CD14-positive monocyte (primary cell): Measurements from ENCODE around the gene RIPOR3. TPM values are rescaled to one million over a fixed set of nuclear protein-coding genes. Genes with fewer than 3 reads are reported as not detected.

Source experiments
- DNase-seq, 3 donors: peaks; one replicate each; pipeline ENCODE4 v3.0.0-alpha.2; 2011 to 2022
- H2AFZ ChIP-seq: 2 replicates; pipeline ENCODE4 v1.6.0; 2012; ENCODE audit warnings: mild to moderate bottlenecking, low read depth, low read length, inconsistent platforms; ENCODE audit not compliant: insufficient read depth, poor library complexity, severe bottlenecking
- H3K27ac ChIP-seq, 2 donors: 1 replicate in 1 of 2; 2 replicates in 1 of 2; pipeline ENCODE4 v1.5.1; 2012 to 2013; ENCODE audit warnings: low read length in 2 of 2, control low read depth in 1 of 2, inconsistent platforms in 1 of 2, low read depth in 1 of 2, mild to moderate bottlenecking in 1 of 2
- H3K27me3 ChIP-seq, 2 donors: one replicate each; pipeline versions ENCODE4 v1.6.0 to v1.6.1; 2011 to 2013; ENCODE audit warnings: low read length in 2 of 2; ENCODE audit not compliant: control insufficient read depth in 2 of 2, insufficient read depth in 2 of 2
- H3K36me3 ChIP-seq, 2 donors: replicated peaks in 1 of 2; 1 replicate in 1 of 2; 2 replicates in 1 of 2; pipeline versions ENCODE4 v1.5.1 to v1.6.1; 2012 to 2013; ENCODE audit warnings: low read length in 2 of 2, control low read depth in 1 of 2, inconsistent platforms in 1 of 2, mild to moderate bottlenecking in 1 of 2; ENCODE audit not compliant: insufficient read depth in 2 of 2, control insufficient read depth in 1 of 2
- H3K4me1 ChIP-seq, 2 donors: 1 replicate in 1 of 2; 2 replicates in 1 of 2; pipeline versions ENCODE4 v1.5.1 to v1.6.1; 2012 to 2013; ENCODE audit warnings: low read length in 2 of 2, control low read depth in 1 of 2, inconsistent platforms in 1 of 2, mild to moderate bottlenecking in 1 of 2, moderate library complexity in 1 of 2; ENCODE audit not compliant: insufficient read depth in 2 of 2, control insufficient read depth in 1 of 2
- H3K4me2 ChIP-seq: replicated peaks from 2 replicates; pipeline ENCODE3; 2012; ENCODE audit warnings: low read length, moderate library complexity, mild to moderate bottlenecking; ENCODE audit not compliant: poor library complexity, severe bottlenecking; ENCODE audit errors: extremely low read depth
- H3K4me3 ChIP-seq, 3 experiments: fragments of 200-600 bp in 1 of 3; sonication (generic) in 1 of 3; replicated peaks in 1 of 3; 1 replicate in 2 of 3; 2 replicates in 1 of 3; pipeline ENCODE4 v1.5.1; 2011 to 2013; ENCODE audit warnings: low read length in 3 of 3, mild to moderate bottlenecking in 3 of 3, control low read depth in 2 of 3, low read depth in 2 of 3, inconsistent platforms in 1 of 3, moderate library complexity in 1 of 3
- H3K79me2 ChIP-seq: 2 replicates; pipeline ENCODE4 v1.6.0; 2012; ENCODE audit warnings: mild to moderate bottlenecking, control low read depth, inconsistent platforms, low read length, moderate library complexity; ENCODE audit not compliant: insufficient read depth
- H3K9ac ChIP-seq: 2 replicates; pipeline ENCODE4 v1.6.0; 2017; ENCODE audit warnings: low read length, mild to moderate bottlenecking; ENCODE audit not compliant: insufficient read depth, poor library complexity, severe bottlenecking
- H3K9me3 ChIP-seq, 2 donors: replicated peaks in 1 of 2; 1 replicate in 1 of 2; 2 replicates in 1 of 2; pipeline versions ENCODE4 v1.5.1 to v1.6.1; 2012 to 2013; ENCODE audit warnings: low read length in 2 of 2, control low read depth in 1 of 2; ENCODE audit not compliant: control insufficient read depth in 1 of 2, insufficient read depth in 1 of 2
- H4K20me1 ChIP-seq: 2 replicates; pipeline ENCODE4 v1.6.0; 2012; ENCODE audit warnings: mild to moderate bottlenecking, low read length, control low read depth, moderate library complexity; ENCODE audit not compliant: insufficient read depth
- H3K27ac Mint-ChIP-seq, 7 donors: one replicate each; pipeline ENCODE4 v1.8.0; 2020; ENCODE audit warnings: mild to moderate bottlenecking in 7 of 7, mixed read lengths in 7 of 7, moderate library complexity in 6 of 7, inconsistent platforms in 2 of 7
- H3K27me3 Mint-ChIP-seq, 3 donors: one replicate each; pipeline ENCODE4 v1.8.0; 2021 to 2022; ENCODE audit warnings: low read depth in 3 of 3, mild to moderate bottlenecking in 3 of 3, mixed read lengths in 3 of 3, moderate library complexity in 3 of 3, inconsistent platforms in 1 of 3
- H3K36me3 Mint-ChIP-seq, 2 donors: one replicate each; pipeline ENCODE4 v1.8.0; 2020; ENCODE audit warnings: mixed read lengths in 2 of 2, inconsistent platforms in 1 of 2, mild to moderate bottlenecking in 1 of 2
- H3K4me1 Mint-ChIP-seq: one replicate; pipeline ENCODE4 v1.8.0; 2020; ENCODE audit warnings: mild to moderate bottlenecking, mixed read lengths
- H3K4me3 Mint-ChIP-seq, 2 donors: one replicate each; pipeline ENCODE4 v1.8.0; 2020; ENCODE audit warnings: mild to moderate bottlenecking in 2 of 2, mixed read lengths in 2 of 2, moderate library complexity in 1 of 2
- H3K9me3 Mint-ChIP-seq, 7 donors: one replicate each; pipeline ENCODE4 v1.8.0; 2020 to 2022; ENCODE audit warnings: mixed read lengths in 7 of 7, mild to moderate bottlenecking in 6 of 7, moderate library complexity in 6 of 7, inconsistent platforms in 2 of 7
- WGBS: methylation state at CpG from one replicate; pipeline ENCODE4 v1.1.5; 2013; ENCODE audit warnings: missing lambda C conversion rate; ENCODE audit not compliant: insufficient coverage; 5-methylcytosine and 5-hydroxymethylcytosine counted together
- intact Hi-C, 2 donors: fragments of 100-400 bp; cut with micrococcal nuclease; formaldehyde crosslinking; loops; one replicate each; pipeline versions ENCODE4 v1.15.0 to v1.15.1; 2023
- polyA plus RNA-seq, 3 donors: library from polyadenylated mRNA; depleted of rRNA in 1 of 3; unstranded in 2 of 3; stranded (reverse) in 1 of 3; fragments of 300-500 nt in 2 of 3; fragments of >200 nt in 1 of 3; fragmentation: Illumina TruSeq in 2 of 3; gene quantifications; 1 replicate in 2 of 3; 2 replicates in 1 of 3; pipeline ENCODE4 v1.2.3, GENCODE V29; 2012 to 2021
- TF ChIP-seq, protein P1 (sequence below): fragments of 200-600 bp; IDR thresholded peaks from one replicate; pipeline ENCODE4 v1.8.0; 2022; ENCODE audit warnings: antibody characterized with exemption, mild to moderate bottlenecking

The RIPOR3 gene
- polyA plus RNA-seq, 3 donors: not detected

DNA sequence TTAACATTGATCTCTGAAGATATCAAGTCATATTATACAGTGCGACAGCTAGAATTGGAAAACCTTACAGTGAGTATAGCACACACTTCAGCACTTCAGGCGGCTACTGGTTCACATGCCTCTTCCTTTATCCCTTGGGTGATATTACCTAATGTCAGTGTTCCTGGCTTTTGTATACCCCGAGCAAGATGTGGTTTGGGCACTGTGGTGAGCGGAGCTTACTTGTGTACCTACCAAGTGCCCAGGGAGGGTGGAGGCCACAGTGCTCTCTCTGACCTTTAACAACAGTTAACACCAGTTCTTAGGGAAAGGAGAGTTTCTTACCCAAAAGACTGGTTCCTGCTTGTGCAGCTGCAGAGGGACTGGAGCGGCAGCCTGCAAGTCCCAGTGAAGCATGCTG is 116.8 kb downstream of the RIPOR3 start:
- H3K36me3 ChIP-seq: peaks cover 59 to 93% of the 10 kb centered on the region in 2 donors
- peaks cover 0 to 6% of the 10 kb centered on the region in 2 donors for H3K4me1 ChIP-seq
- no peak overlapping the region for H3K4me3 ChIP-seq
- no peak for DNase-seq
- peaks cover 79% of the 10 kb centered on the region for H4K20me1 ChIP-seq
- H3K27ac ChIP-seq: peak overlapping the region in 1 of 2 donors; percentile 28
- no peak overlapping the region for H3K4me3 Mint-ChIP-seq
- peak overlapping the region in 2 of 7 donors; percentile 42 to 49 for H3K27ac Mint-ChIP-seq
- H3K36me3 Mint-ChIP-seq: peaks cover 81 to 95% of the 10 kb centered on the region in 2 donors
- peaks cover 27% of the 10 kb centered on the region for H3K79me2 ChIP-seq
- no peak overlapping the region for H3K4me2 ChIP-seq
- no peaks in the 10 kb centered on the region for H3K9me3 Mint-ChIP-seq
- H3K9ac ChIP-seq: no peak overlapping the region
- 100% methylated on average over 1 of the region's 5 CpGs for WGBS
- H3K4me1 Mint-ChIP-seq: peaks cover 26% of the 10 kb centered on the region
- H2AFZ ChIP-seq: no peak overlapping the region
- no peaks in the 10 kb centered on the region for H3K27me3 ChIP-seq
- H3K27me3 Mint-ChIP-seq: no peaks in the 10 kb centered on the region
- TF ChIP-seq, protein P1, sequence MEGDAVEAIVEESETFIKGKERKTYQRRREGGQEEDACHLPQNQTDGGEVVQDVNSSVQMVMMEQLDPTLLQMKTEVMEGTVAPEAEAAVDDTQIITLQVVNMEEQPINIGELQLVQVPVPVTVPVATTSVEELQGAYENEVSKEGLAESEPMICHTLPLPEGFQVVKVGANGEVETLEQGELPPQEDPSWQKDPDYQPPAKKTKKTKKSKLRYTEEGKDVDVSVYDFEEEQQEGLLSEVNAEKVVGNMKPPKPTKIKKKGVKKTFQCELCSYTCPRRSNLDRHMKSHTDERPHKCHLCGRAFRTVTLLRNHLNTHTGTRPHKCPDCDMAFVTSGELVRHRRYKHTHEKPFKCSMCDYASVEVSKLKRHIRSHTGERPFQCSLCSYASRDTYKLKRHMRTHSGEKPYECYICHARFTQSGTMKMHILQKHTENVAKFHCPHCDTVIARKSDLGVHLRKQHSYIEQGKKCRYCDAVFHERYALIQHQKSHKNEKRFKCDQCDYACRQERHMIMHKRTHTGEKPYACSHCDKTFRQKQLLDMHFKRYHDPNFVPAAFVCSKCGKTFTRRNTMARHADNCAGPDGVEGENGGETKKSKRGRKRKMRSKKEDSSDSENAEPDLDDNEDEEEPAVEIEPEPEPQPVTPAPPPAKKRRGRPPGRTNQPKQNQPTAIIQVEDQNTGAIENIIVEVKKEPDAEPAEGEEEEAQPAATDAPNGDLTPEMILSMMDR: no peak
- intact Hi-C loops: loop anchor here in 1 of 2 donors (5.0 kb wide), 1 partner anchor 47 kb away; no protein-coding TSS in a partner anchor
- H3K9me3 ChIP-seq: no peaks in the 10 kb centered on the region

DNA sequence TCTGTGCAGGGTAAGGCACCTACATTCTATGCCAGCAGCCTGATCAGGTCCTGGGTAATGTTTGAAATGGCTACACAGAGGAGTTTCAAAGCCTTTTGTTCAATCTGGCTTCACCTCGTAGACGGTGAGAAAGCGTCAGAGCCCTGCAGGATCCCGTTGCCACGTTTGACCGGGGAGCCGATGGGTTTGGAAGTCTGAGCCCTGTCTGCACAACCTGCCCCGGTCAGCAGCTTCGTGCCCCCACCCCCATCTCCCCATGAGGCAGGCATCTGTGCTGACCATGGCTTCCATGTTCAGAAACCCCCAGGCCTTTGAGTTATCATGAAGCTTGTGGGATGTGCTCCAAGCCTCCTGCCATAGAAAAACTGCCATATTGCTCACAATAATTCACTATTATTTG is 117.2 kb downstream of the RIPOR3 start:
- peaks cover 26% of the 10 kb centered on the region for H3K4me1 Mint-ChIP-seq
- H3K9ac ChIP-seq: no peak overlapping the region
- H3K9me3 Mint-ChIP-seq: no peaks in the 10 kb centered on the region
- H3K9me3 ChIP-seq: no peaks in the 10 kb centered on the region
- peaks cover 58 to 93% of the 10 kb centered on the region in 2 donors for H3K36me3 ChIP-seq
- WGBS: 89% methylated on average over 6 of the region's 9 CpGs
- no peak overlapping the region for H3K4me3 ChIP-seq
- H3K36me3 Mint-ChIP-seq: peaks cover 81 to 95% of the 10 kb centered on the region in 2 donors
- H3K27ac ChIP-seq: no peak overlapping the region
- H4K20me1 ChIP-seq: peaks cover 78% of the 10 kb centered on the region
- DNase-seq: no peak
- H3K79me2 ChIP-seq: peaks cover 27% of the 10 kb centered on the region
- H2AFZ ChIP-seq: no peak overlapping the region
- TF ChIP-seq, protein P1: no peak
- intact Hi-C loops: loop anchor here in 1 of 2 donors (5.0 kb wide), 1 partner anchor 47 kb away; no protein-coding TSS in a partner anchor
- H3K4me2 ChIP-seq: no peak overlapping the region
- H3K27ac Mint-ChIP-seq: no peak overlapping the region
- H3K27me3 ChIP-seq: no peaks in the 10 kb centered on the region
- no peaks in the 10 kb centered on the region for H3K27me3 Mint-ChIP-seq
- peaks cover 0 to 6% of the 10 kb centered on the region in 2 donors for H3K4me1 ChIP-seq
- no peak overlapping the region for H3K4me3 Mint-ChIP-seq
